GM19395 (cell line): ENCODE results near the gene IL4.
A peak's percentile ranks its signal among the peaks of the same experiment; 100 is the strongest.
"Not testable (repeated sequence)": the region's sequence is repeated elsewhere in the genome, so short reads cannot be mapped to it uniquely, and the experiment has no call there.

Experiments used
- ATAC-seq: cut with Tn5 transposase; IDR thresholded peaks from one replicate; pipeline ENCODE4 v1.9.1; 2021; ENCODE audit warnings: mild to moderate bottlenecking, moderate library complexity; ENCODE audit not compliant: unreplicated experiment

The IL4 gene

GRCh38 chr5:132673939-132674630 lies at the start of gene IL4:
Gene IL4 (plus strand): TSS chr5:132673989. CDS start chr5:132674051, 62 bp downstream.
- ATAC-seq = no peak

GRCh38 chr5:132627470-132627869 lies 46.3 kb upstream of the IL4 start:
- no peak for ATAC-seq

GRCh38 chr5:132628814-132629213 lies 45.0 kb upstream of the IL4 start:
- ATAC-seq = no peak

GRCh38 chr5:132629230-132629944 lies 44.4 kb upstream of the IL4 start:
- ATAC-seq = peak; percentile 67

- ATAC-seq = not testable (repeated sequence)
Observed at GRCh38 chr5:132633587-132633986, 40.2 kb upstream of the IL4 start.

GRCh38 chr5:132635873-132636272 lies 37.9 kb upstream of the IL4 start:
- peak; percentile 56 for ATAC-seq

- ATAC-seq = no peak
Observed at GRCh38 chr5:132637241-132637640, 36.5 kb upstream of the IL4 start.

- peak; percentile 73 for ATAC-seq
Observed at GRCh38 chr5:132639706-132640130, 34.1 kb upstream of the IL4 start.

- ATAC-seq = no peak
Observed at GRCh38 chr5:132640613-132641012, 33.2 kb upstream of the IL4 start.

GRCh38 chr5:132641241-132641723 lies 32.5 kb upstream of the IL4 start:
- ATAC-seq = peak; percentile 48

- no peak for ATAC-seq
Observed at GRCh38 chr5:132641841-132642240, 31.9 kb upstream of the IL4 start.

GRCh38 chr5:132644177-132644576 lies 29.6 kb upstream of the IL4 start:
- no peak for ATAC-seq

- ATAC-seq = no peak
Observed at GRCh38 chr5:132646583-132647266, 27.1 kb upstream of the IL4 start.

- no peak for ATAC-seq
Observed at GRCh38 chr5:132647473-132647872, 26.3 kb upstream of the IL4 start.

- ATAC-seq = no peak
Observed at GRCh38 chr5:132648355-132648754, 25.4 kb upstream of the IL4 start.

GRCh38 chr5:132651838-132652469 lies 21.8 kb upstream of the IL4 start:
- no peak for ATAC-seq

- ATAC-seq = no peak
Observed at GRCh38 chr5:132653716-132654115, 20.1 kb upstream of the IL4 start.

GRCh38 chr5:132655821-132656773 lies 17.7 kb upstream of the IL4 start:
- no peak for ATAC-seq

- no peak for ATAC-seq
Observed at GRCh38 chr5:132656774-132657355, 16.9 kb upstream of the IL4 start.
